A673 (cell line): ENCODE measurements around the gene CCDC158. TPM values are rescaled to one million over a fixed set of nuclear protein-coding genes. Genes with fewer than 3 reads are reported as not detected.

Experiments used
- BruUV-seq: library from RNA; stranded (reverse); fragments of 400-500 nt; replicated peaks from 2 replicates; lab custom pipeline; 2021; lab: Mats Ljungman, UMichigan
- CTCF ChIA-PET: fragments of 300-600 bp; sonication (Branson Sonifier 250); formaldehyde crosslinking; loops from one replicate; lab custom pipeline; 2022; ENCODE audit warnings: antibody characterized with exemption; lab: Charles Lee
- POLR2A ChIA-PET: fragments of 300-600 bp; sonication (Branson Sonifier 250); formaldehyde crosslinking; loops from one replicate; lab custom pipeline; 2022; ENCODE audit warnings: antibody characterized with exemption; ENCODE audit not compliant: low non-redundant PET; lab: Charles Lee
- DNase-seq: peaks from one replicate; pipeline ENCODE4 v3.0.0-alpha.2; 2015; ENCODE audit warnings: low spot score
- H3K27ac ChIP-seq: fragments of 200-600 bp; sonication (generic); 2 replicates; pipeline ENCODE4 v1.5.1; 2016; ENCODE audit warnings: mixed run types, low read depth, mild to moderate bottlenecking, mixed read lengths, antibody characterized with exemption, low read length; ENCODE audit not compliant: poor library complexity, severe bottlenecking
- H3K27me3 ChIP-seq: fragments of 200-600 bp; sonication (generic); replicated peaks from 2 replicates; pipeline ENCODE4 v1.6.1; 2017; ENCODE audit warnings: mixed run types, low read depth, mild to moderate bottlenecking, mixed read lengths, antibody characterized with exemption, low read length; ENCODE audit not compliant: insufficient read depth, poor library complexity
- H3K36me3 ChIP-seq: fragments of 200-600 bp; sonication (generic); 2 replicates; pipeline ENCODE4 v1.6.1; 2016; ENCODE audit warnings: mixed run types, mild to moderate bottlenecking, mixed read lengths, antibody characterized with exemption, low read length; ENCODE audit not compliant: insufficient read depth, poor library complexity, severe bottlenecking
- H3K4me1 ChIP-seq: fragments of 200-600 bp; sonication (generic); 2 replicates; pipeline ENCODE4 v1.6.1; 2017; ENCODE audit warnings: mixed run types, mild to moderate bottlenecking, mixed read lengths, antibody characterized with exemption, low read length; ENCODE audit not compliant: insufficient read depth, poor library complexity, severe bottlenecking
- H3K4me3 ChIP-seq: fragments of 200-600 bp; sonication (generic); 2 replicates; pipeline ENCODE4 v1.5.1; 2016; ENCODE audit warnings: low read depth, mixed run types, mild to moderate bottlenecking, mixed read lengths, low read length; ENCODE audit not compliant: poor library complexity, severe bottlenecking
- H3K9me3 ChIP-seq: fragments of 200-600 bp; sonication (generic); 2 replicates; pipeline ENCODE4 v1.6.1; 2016; ENCODE audit warnings: mixed run types, low read depth, mild to moderate bottlenecking, mixed read lengths, antibody characterized with exemption, low read length; ENCODE audit not compliant: poor library complexity, severe bottlenecking
- EZH2 ChIP-seq: fragments of 200-600 bp; sonication (generic); IDR thresholded peaks from 2 replicates; pipeline ENCODE4 v1.6.1; 2017; ENCODE audit warnings: borderline replicate concordance, low read depth, mild to moderate bottlenecking, mixed read lengths, antibody characterized with exemption, low read length; ENCODE audit not compliant: poor library complexity, severe bottlenecking
- intact Hi-C: fragments of 100-400 bp; cut with micrococcal nuclease; formaldehyde crosslinking; loops from one replicate; pipeline ENCODE4 v1.10.0; 2022; ENCODE audit not compliant: unreplicated experiment
- total RNA-seq: library from RNA; stranded (reverse); gene quantifications from 2 replicates; pipeline ENCODE4 v1.2.3, GENCODE V29; 2021
- TF ChIP-seq, protein P1 (sequence below): fragments of 300-800, 200-600 bp; sonication (generic); conservative IDR thresholded peaks from 2 replicates; pipeline ENCODE4 v1.5.1; 2017; ENCODE audit warnings: low read depth, mild to moderate bottlenecking, antibody characterized with exemption, low read length, moderate library complexity, mixed read lengths

CCDC158 gene
- total RNA-seq, 1 experiment from 2014 or later = not detected

DNA sequence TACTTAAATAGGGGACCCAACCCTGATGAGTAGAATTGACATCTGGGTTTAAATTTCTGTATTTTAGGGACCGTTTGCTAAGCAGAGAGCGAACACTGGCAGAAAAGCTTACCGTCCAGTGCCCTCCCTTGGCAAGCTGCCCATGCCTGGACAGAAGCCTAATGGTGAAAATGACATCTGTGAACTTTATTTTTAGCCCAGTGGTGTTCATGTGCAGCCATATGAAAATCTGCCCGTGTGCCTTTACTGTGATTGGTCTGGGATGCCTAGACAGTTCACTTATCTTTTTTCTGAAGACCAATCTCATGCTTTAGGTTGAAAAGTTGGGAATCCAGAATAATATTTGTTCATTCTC lies 113.3 kb downstream of the CCDC158 start:
- POLR2A ChIA-PET = no interaction called here
- no peak for TF ChIP-seq EZH2
- TF ChIP-seq, protein P1, sequence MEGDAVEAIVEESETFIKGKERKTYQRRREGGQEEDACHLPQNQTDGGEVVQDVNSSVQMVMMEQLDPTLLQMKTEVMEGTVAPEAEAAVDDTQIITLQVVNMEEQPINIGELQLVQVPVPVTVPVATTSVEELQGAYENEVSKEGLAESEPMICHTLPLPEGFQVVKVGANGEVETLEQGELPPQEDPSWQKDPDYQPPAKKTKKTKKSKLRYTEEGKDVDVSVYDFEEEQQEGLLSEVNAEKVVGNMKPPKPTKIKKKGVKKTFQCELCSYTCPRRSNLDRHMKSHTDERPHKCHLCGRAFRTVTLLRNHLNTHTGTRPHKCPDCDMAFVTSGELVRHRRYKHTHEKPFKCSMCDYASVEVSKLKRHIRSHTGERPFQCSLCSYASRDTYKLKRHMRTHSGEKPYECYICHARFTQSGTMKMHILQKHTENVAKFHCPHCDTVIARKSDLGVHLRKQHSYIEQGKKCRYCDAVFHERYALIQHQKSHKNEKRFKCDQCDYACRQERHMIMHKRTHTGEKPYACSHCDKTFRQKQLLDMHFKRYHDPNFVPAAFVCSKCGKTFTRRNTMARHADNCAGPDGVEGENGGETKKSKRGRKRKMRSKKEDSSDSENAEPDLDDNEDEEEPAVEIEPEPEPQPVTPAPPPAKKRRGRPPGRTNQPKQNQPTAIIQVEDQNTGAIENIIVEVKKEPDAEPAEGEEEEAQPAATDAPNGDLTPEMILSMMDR = no peak
- DNase-seq = no peak
- Histone ChIP-seq H3K36me3 (no peaks in the 10 kb centered on the region), H3K4me3 (no peak overlapping the region), H3K27me3 (peaks cover 3% of the 10 kb centered on the region), H3K4me1 (no peaks in the 10 kb centered on the region), H3K27ac (no peak overlapping the region), H3K9me3 (no peaks in the 10 kb centered on the region)
- BruUV-seq = no TSS peak
- CTCF ChIA-PET = no interaction called here
- intact Hi-C loops = no loop called here

DNA sequence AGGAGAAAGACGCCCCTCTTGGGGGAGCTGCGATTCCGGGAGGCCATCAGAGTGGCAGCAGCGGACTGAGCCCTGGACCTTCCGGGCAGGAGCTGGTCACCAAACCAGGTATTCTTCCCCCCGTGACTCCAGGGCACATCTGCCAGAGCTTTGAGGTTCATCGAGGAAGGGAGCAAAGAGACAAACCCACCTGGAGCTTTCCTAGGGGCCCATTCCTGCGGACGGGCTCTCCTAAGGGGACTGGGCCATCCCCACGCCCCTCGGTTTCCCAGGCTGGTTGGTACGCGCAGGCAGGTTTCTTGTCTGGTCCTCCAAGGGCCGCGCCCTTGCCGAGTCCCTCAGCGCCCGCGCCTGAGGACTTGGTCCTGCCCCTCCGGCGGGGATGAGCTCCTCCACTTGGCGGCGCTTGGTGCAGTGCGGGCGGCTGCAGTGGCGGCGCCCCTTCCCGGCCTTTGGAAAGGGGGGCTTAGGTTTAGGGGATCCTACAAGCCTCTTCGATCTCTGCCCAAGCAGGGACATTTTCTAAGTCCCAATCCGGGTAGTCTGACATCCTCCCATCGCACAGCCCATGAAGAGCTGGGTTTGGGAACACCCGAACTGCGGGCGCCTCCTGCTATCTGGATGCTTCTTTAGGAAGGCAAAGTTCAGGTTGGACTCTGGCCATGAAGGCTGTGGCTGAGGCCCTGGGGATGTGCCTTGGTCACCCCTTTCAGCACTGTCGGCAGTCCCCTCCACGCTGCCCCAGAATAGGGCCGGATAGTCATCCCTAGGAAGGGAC lies 113.9 kb downstream of the CCDC158 start:
- H3K9me3 ChIP-seq = no peaks in the 10 kb centered on the region
- ChIA-PET POLR2A (no interaction called here), CTCF (no interaction called here)
- DNase-seq = peak; percentile 1
- TF ChIP-seq, protein P1 = peak; percentile 29; the same call in 1 of the 2 replicates
- TF ChIP-seq EZH2 = no peak
- intact Hi-C loops = no loop called here
- H3K4me1 ChIP-seq = no peaks in the 10 kb centered on the region
- BruUV-seq = no TSS peak
- H3K36me3 ChIP-seq = no peaks in the 10 kb centered on the region
- no peak overlapping the region for H3K27ac ChIP-seq
- peaks cover 3% of the 10 kb centered on the region for H3K27me3 ChIP-seq
- H3K4me3 ChIP-seq = peak overlapping the region; percentile 50

DNA sequence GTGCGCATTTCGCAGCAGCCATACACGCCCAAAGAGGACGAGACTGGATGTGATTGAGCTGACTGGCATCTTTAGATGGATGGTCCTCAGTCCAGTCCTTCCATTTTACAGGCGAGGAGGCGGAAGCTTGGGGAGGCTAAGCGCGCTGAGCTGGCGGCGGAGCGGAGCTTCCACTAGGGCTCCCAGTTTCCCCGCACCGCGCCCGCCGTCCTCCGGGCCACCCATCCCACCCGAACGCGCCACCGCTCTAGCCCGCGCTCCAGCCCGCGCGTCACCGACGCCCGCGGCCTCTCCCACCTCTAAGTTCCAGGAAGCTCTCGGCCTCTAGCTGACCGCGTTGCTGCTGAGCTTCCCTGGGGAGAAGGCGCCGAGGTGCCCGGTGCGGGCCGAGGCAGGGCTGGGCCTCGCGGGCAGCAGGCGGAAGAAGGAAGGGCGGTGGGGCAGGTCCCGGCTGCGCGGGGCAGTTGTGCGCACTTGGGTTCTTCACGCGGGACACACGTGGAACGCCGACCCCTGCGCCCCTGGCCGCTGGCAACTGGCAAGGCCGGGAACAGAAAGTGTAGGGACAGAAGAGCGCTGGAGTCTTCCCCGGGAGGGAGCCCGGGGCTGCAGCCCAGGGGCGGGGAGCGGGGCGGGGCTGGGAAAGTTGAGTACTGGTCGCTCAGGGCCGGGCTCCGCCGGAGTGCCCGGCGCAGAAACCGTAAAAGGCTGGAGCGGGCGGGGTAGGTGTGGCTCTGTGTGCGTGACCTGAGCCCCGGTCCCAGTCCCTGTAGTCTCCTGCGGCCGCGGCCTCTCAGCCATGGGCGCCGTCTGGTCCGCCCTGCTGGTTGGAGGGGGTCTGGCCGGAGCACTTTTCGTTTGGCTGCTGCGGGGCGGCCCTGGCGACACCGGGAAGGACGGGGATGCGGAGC lies 114.7 kb downstream of the CCDC158 start, which contains the start of gene STBD1:
Gene STBD1 (plus strand): TSS at position 763 of the 911 bp plus-strand sequence. CDS start 37 bp downstream, at position 800.
- TF ChIP-seq, protein P1 = no peak
- TF ChIP-seq EZH2 = no peak
- ChIA-PET CTCF (no interaction called here), POLR2A (no interaction called here)
- peaks cover 3% of the 10 kb centered on the region for H3K27me3 ChIP-seq
- peak; percentile 20 for DNase-seq
- no TSS peak for BruUV-seq
- H3K4me1 ChIP-seq = no peaks in the 10 kb centered on the region
- intact Hi-C loops = no loop called here
- H3K9me3 ChIP-seq = no peaks in the 10 kb centered on the region
- H3K27ac ChIP-seq = no peak within 1 kb of the TSS
- H3K36me3 ChIP-seq = no peaks in the 10 kb centered on the region
- peak within 1 kb of the TSS; percentile 50 for H3K4me3 ChIP-seq
